HepG2 (cell line): ENCODE measurements around the gene SDC1. TPM values are rescaled to one million over a fixed set of nuclear protein-coding genes. Genes with fewer than 3 reads are reported as not detected.

ENCODE experiments used
- ARID2 ChIP-seq: sonication (generic); formaldehyde crosslinking; IDR thresholded peaks from 2 replicates; pipeline ENCODE4 v1.8.1; 2022; ENCODE audit warnings: mild to moderate bottlenecking, missing genetic modification reagents, borderline replicate concordance
- MTA1 ChIP-seq: sonication (generic); formaldehyde crosslinking; IDR thresholded peaks from 2 replicates; pipeline ENCODE4 v1.4.0; 2020; ENCODE audit warnings: missing genetic modification reagents, mild to moderate bottlenecking, borderline replicate concordance
- NPAS2 ChIP-seq: sonication (generic); formaldehyde crosslinking; IDR thresholded peaks from 2 replicates; pipeline ENCODE4 v1.8.0; 2022; ENCODE audit warnings: mild to moderate bottlenecking, missing genetic modification reagents, borderline replicate concordance
- POGZ ChIP-seq: sonication (generic); formaldehyde crosslinking; IDR thresholded peaks from 2 replicates; pipeline ENCODE4 v1.4.0; 2020; ENCODE audit warnings: mild to moderate bottlenecking, missing genetic modification reagents
- RARA ChIP-seq: IDR thresholded peaks from 2 replicates; pipeline ENCODE4 v1.6.1; 2016; ENCODE audit warnings: missing genetic modification reagents, missing compliant biosample characterization
- TAF1 ChIP-seq: sonication (generic); formaldehyde crosslinking; IDR thresholded peaks from 2 replicates; pipeline ENCODE4 v1.4.0; 2020; ENCODE audit warnings: missing genetic modification reagents
- ZFP82 ChIP-seq: sonication (generic); formaldehyde crosslinking; IDR thresholded peaks from 2 replicates; pipeline ENCODE4 v1.5.1; 2020; ENCODE audit warnings: mild to moderate bottlenecking, missing genetic modification reagents, borderline replicate concordance
- ZNF451 ChIP-seq: sonication (generic); formaldehyde crosslinking; IDR thresholded peaks from 2 replicates; pipeline ENCODE4 v1.5.0; 2020; ENCODE audit warnings: mild to moderate bottlenecking, missing genetic modification reagents
- ZNF766 ChIP-seq: sonication (generic); formaldehyde crosslinking; IDR thresholded peaks from 2 replicates; pipeline ENCODE4 v1.5.0; 2020; ENCODE audit warnings: missing genetic modification reagents, borderline replicate concordance
- ZSCAN20 ChIP-seq: sonication (generic); formaldehyde crosslinking; IDR thresholded peaks from 2 replicates; pipeline ENCODE4 v1.4.0; 2020; ENCODE audit warnings: missing genetic modification reagents, mild to moderate bottlenecking, borderline replicate concordance
- polyA plus RNA-seq, 8 experiments: library from polyadenylated mRNA; depleted of rRNA in 3 of 8; stranded (reverse) in 7 of 8; unstranded in 1 of 8; fragments of >200 nt; fragmentation: Illumina TruSeq in 4 of 8; extraction: Trizol in 4 of 8; gene quantifications; 2 replicates each; pipeline versions ENCODE4 v1.2.1 to v1.2.3, GENCODE V29; 2011 to 2016; ENCODE audit warnings: low read depth in 4 of 8, missing spikeins in 1 of 8, mixed read lengths in 1 of 8; ENCODE audit not compliant: insufficient read depth in 1 of 8
- total RNA-seq, 5 experiments: library from RNA; depleted of rRNA; stranded (reverse); fragments of >200 nt; fragmentation: Illumina TruSeq; extraction: Trizol; gene quantifications; 2 replicates each; pipeline ENCODE4 v1.2.3, GENCODE V29; 2016; ENCODE audit warnings: low read depth in 1 of 5
- TF ChIP-seq, protein P1 (sequence below): sonication (generic); formaldehyde crosslinking; IDR thresholded peaks from 2 replicates; pipeline ENCODE4 v1.4.0; 2020; ENCODE audit warnings: missing genetic modification reagents
- TF ChIP-seq, protein P2 (sequence below): sonication (generic); formaldehyde crosslinking; IDR thresholded peaks from 2 replicates; pipeline ENCODE4 v1.5.0; 2020; ENCODE audit warnings: missing genetic modification reagents, mild to moderate bottlenecking, borderline replicate concordance
- TF ChIP-seq, protein P3 (sequence below): sonication (generic); formaldehyde crosslinking; IDR thresholded peaks from 2 replicates; pipeline ENCODE4 v1.5.1; 2020; ENCODE audit warnings: mild to moderate bottlenecking, moderate library complexity, missing genetic modification reagents
- TF ChIP-seq, protein P4 (sequence below): sonication (generic); formaldehyde crosslinking; IDR thresholded peaks from 2 replicates; pipeline ENCODE4 v1.4.0; 2020; ENCODE audit warnings: mild to moderate bottlenecking, low read depth, missing genetic modification reagents
- TF ChIP-seq, protein P5 (sequence below): sonication (generic); formaldehyde crosslinking; conservative IDR thresholded peaks from 2 replicates; pipeline ENCODE4 v1.5.0; 2020; ENCODE audit warnings: missing genetic modification reagents
- TF ChIP-seq, protein P6 (sequence below): sonication (generic); formaldehyde crosslinking; IDR thresholded peaks from 2 replicates; pipeline ENCODE4 v1.5.0; 2020; ENCODE audit warnings: mild to moderate bottlenecking, missing genetic modification reagents, borderline replicate concordance

The SDC1 gene
- total and polyA plus RNA-seq, 2 of the 13 experiments (the other 11 are each of a cell fraction or from before 2014, with no cell fraction given), result 108 to 119 TPM

DNA sequence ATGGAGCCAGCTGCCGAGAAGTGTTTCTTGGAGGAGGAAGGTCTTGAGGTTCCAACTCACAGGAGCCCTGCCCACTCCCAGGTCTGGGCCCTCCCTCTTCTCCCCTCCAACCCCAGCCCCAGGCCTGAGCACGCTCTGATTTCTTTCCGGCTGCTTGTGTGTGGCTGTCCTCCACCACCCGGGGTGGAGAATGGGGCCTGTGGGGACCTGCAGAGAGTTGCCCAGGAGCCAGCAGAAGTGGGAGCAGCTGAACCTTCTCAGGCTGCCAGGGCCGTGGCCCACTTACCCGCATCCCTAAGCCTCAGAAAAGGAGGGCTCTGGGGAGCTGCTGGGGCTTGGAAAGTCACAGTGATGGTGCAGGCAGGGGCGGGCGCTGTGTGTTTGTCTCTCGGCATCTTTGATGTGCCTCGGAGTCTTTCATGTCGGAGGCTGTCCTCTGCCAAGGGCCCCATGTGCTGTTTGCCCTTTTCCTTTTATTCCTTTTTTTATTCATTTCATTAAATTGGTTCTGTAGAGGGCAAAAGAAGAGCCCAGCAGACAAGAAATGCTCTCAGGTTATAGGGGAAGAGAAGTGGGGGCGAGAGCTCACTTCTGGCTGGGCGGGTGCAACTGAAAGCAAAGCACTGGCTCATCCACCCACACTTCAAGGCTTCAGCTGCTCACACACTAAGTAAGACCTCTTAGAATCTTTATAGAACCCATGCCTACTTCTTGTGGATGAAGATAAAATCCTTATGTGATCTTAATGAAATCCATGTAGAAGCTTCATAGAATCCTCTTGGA is 52.5 kb downstream of the SDC1 start (continued):
- TF ChIP-seq, protein P1, sequence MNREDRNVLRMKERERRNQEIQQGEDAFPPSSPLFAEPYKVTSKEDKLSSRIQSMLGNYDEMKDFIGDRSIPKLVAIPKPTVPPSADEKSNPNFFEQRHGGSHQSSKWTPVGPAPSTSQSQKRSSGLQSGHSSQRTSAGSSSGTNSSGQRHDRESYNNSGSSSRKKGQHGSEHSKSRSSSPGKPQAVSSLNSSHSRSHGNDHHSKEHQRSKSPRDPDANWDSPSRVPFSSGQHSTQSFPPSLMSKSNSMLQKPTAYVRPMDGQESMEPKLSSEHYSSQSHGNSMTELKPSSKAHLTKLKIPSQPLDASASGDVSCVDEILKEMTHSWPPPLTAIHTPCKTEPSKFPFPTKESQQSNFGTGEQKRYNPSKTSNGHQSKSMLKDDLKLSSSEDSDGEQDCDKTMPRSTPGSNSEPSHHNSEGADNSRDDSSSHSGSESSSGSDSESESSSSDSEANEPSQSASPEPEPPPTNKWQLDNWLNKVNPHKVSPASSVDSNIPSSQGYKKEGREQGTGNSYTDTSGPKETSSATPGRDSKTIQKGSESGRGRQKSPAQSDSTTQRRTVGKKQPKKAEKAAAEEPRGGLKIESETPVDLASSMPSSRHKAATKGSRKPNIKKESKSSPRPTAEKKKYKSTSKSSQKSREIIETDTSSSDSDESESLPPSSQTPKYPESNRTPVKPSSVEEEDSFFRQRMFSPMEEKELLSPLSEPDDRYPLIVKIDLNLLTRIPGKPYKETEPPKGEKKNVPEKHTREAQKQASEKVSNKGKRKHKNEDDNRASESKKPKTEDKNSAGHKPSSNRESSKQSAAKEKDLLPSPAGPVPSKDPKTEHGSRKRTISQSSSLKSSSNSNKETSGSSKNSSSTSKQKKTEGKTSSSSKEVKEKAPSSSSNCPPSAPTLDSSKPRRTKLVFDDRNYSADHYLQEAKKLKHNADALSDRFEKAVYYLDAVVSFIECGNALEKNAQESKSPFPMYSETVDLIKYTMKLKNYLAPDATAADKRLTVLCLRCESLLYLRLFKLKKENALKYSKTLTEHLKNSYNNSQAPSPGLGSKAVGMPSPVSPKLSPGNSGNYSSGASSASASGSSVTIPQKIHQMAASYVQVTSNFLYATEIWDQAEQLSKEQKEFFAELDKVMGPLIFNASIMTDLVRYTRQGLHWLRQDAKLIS (CRISPR knock-in tag), result no peak
- no peak for TF ChIP-seq ZNF766 (CRISPR knock-in tag)
- TF ChIP-seq NPAS2 (CRISPR knock-in tag), result no peak
- TF ChIP-seq TAF1 (CRISPR knock-in tag), result no peak
- no peak for TF ChIP-seq POGZ (CRISPR knock-in tag)
- TF ChIP-seq, protein P2, sequence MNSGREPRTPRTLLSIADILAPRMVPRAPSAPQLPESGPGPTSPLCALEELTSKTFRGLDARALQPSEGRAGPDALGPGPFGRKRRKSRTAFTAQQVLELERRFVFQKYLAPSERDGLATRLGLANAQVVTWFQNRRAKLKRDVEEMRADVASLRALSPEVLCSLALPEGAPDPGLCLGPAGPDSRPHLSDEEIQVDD, result no peak
- no peak for TF ChIP-seq ZSCAN20
- TF ChIP-seq, protein P3, sequence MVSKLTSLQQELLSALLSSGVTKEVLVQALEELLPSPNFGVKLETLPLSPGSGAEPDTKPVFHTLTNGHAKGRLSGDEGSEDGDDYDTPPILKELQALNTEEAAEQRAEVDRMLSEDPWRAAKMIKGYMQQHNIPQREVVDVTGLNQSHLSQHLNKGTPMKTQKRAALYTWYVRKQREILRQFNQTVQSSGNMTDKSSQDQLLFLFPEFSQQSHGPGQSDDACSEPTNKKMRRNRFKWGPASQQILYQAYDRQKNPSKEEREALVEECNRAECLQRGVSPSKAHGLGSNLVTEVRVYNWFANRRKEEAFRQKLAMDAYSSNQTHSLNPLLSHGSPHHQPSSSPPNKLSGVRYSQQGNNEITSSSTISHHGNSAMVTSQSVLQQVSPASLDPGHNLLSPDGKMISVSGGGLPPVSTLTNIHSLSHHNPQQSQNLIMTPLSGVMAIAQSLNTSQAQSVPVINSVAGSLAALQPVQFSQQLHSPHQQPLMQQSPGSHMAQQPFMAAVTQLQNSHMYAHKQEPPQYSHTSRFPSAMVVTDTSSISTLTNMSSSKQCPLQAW (CRISPR knock-in tag), result no peak
- peak; percentile 38; the same call in 1 of the 2 replicates for TF ChIP-seq RARA (CRISPR knock-in tag)
- TF ChIP-seq, protein P4, sequence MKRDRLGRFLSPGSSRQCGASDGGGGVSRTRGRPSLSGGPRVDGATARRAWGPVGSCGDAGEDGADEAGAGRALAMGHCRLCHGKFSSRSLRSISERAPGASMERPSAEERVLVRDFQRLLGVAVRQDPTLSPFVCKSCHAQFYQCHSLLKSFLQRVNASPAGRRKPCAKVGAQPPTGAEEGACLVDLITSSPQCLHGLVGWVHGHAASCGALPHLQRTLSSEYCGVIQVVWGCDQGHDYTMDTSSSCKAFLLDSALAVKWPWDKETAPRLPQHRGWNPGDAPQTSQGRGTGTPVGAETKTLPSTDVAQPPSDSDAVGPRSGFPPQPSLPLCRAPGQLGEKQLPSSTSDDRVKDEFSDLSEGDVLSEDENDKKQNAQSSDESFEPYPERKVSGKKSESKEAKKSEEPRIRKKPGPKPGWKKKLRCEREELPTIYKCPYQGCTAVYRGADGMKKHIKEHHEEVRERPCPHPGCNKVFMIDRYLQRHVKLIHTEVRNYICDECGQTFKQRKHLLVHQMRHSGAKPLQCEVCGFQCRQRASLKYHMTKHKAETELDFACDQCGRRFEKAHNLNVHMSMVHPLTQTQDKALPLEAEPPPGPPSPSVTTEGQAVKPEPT (CRISPR knock-in tag), result no peak
- TF ChIP-seq, protein P5, sequence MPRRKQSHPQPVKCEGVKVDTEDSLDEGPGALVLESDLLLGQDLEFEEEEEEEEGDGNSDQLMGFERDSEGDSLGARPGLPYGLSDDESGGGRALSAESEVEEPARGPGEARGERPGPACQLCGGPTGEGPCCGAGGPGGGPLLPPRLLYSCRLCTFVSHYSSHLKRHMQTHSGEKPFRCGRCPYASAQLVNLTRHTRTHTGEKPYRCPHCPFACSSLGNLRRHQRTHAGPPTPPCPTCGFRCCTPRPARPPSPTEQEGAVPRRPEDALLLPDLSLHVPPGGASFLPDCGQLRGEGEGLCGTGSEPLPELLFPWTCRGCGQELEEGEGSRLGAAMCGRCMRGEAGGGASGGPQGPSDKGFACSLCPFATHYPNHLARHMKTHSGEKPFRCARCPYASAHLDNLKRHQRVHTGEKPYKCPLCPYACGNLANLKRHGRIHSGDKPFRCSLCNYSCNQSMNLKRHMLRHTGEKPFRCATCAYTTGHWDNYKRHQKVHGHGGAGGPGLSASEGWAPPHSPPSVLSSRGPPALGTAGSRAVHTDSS (CRISPR knock-in tag), result no peak
- TF ChIP-seq, protein P6, sequence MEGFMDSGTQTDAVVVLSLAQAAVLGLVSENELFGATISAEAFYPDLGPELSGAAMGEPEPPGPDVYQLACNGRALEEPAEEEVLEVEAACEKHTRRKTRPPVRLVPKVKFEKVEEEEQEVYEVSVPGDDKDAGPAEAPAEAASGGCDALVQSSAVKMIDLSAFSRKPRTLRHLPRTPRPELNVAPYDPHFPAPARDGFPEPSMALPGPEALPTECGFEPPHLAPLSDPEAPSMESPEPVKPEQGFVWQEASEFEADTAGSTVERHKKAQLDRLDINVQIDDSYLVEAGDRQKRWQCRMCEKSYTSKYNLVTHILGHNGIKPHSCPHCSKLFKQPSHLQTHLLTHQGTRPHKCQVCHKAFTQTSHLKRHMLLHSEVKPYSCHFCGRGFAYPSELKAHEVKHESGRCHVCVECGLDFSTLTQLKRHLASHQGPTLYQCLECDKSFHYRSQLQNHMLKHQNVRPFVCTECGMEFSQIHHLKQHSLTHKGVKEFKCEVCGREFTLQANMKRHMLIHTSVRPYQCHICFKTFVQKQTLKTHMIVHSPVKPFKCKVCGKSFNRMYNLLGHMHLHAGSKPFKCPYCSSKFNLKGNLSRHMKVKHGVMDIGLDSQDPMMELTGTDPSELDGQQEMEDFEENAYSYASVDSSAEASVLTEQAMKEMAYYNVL (CRISPR knock-in tag), result peak; percentile 38; the same call in 1 of the 2 replicates
- no peak for TF ChIP-seq ZFP82 (CRISPR knock-in tag)
- TF ChIP-seq ZNF451, result no peak
- peak; percentile 58; the same call in 1 of the 2 replicates for TF ChIP-seq MTA1 (CRISPR knock-in tag)
- no peak for TF ChIP-seq ARID2 (CRISPR knock-in tag)
